Skin of body (tissue), 2 donors: Measurements from ENCODE around the gene SPINK5. TPM values are rescaled to one million over a fixed set of nuclear protein-coding genes. Genes with fewer than 3 reads are reported as not detected.

Experiments used
- DNase-seq: peaks from one replicate; lab custom pipeline; 2025; lab: John Stamatoyannopoulos, UW
- total RNA-seq: library from RNA; depleted of rRNA; stranded (reverse); fragments of >200 nt; gene quantifications from one replicate; pipeline ENCODE4 v1.2.3, GENCODE V29; 2014

Gene SPINK5
- total RNA-seq, 1 donor from 2014 or later, result 122 TPM

GRCh38 chr5:148090773-148091250 is 27.0 kb downstream of the SPINK5 start:
- no peak for DNase-seq

GRCh38 chr5:148091991-148092964 is 28.5 kb downstream of the SPINK5 start:
- DNase-seq, result no peak

- no peak for DNase-seq
These were observed 30.6 kb downstream of the SPINK5 start for GRCh38 chr5:148094336-148094735.

GRCh38 chr5:148104226-148104625 is 40.4 kb downstream of the SPINK5 start:
- no peak for DNase-seq

- DNase-seq, result no peak
These were observed 43.8 kb downstream of the SPINK5 start for GRCh38 chr5:148107608-148108007.

GRCh38 chr5:148113243-148113642 is 49.5 kb downstream of the SPINK5 start:
- DNase-seq, result no peak

GRCh38 chr5:148120317-148120716 is 56.5 kb downstream of the SPINK5 start:
- DNase-seq, result no peak

GRCh38 chr5:148125641-148126040 is 61.9 kb downstream of the SPINK5 start:
- no peak for DNase-seq

GRCh38 chr5:148135091-148136048 is 71.6 kb downstream of the SPINK5 start:
- DNase-seq, result no peak

- DNase-seq, result no peak
These were observed 77.1 kb downstream of the SPINK5 start for GRCh38 chr5:148140846-148141245.

GRCh38 chr5:148141645-148142044 is 77.9 kb downstream of the SPINK5 start:
- DNase-seq, result no peak

- peak; percentile 26 for DNase-seq
These were observed 82.1 kb downstream of the SPINK5 start for GRCh38 chr5:148145916-148146315.

GRCh38 chr5:148146487-148146886 is 82.7 kb downstream of the SPINK5 start:
- no peak for DNase-seq

GRCh38 chr5:148147415-148147814 is 83.6 kb downstream of the SPINK5 start:
- DNase-seq, result no peak

GRCh38 chr5:148151872-148152271 is 88.1 kb downstream of the SPINK5 start:
- no peak for DNase-seq

- DNase-seq, result no peak
These were observed 89.0 kb downstream of the SPINK5 start for GRCh38 chr5:148152781-148153180.

GRCh38 chr5:148156609-148157008 is 92.8 kb downstream of the SPINK5 start:
- DNase-seq, result no peak

- DNase-seq, result no peak
These were observed 98.3 kb downstream of the SPINK5 start for GRCh38 chr5:148162038-148162437.

- no peak for DNase-seq
These were observed 99.6 kb downstream of the SPINK5 start for GRCh38 chr5:148163345-148163744.

GRCh38 chr5:148166550-148167283 is 102.9 kb downstream of the SPINK5 start:
- DNase-seq, result no peak

- DNase-seq, result no peak
These were observed 104.5 kb downstream of the SPINK5 start, which contains the start of gene SPINK14 for GRCh38 chr5:148168246-148168645. Gene SPINK14, plus strand, starts transcription at chr5:148168546. Its CDS starts 1,187 bp downstream, at chr5:148169733.
